Stimulated activated CD4-positive, alpha-beta T cell treated with anti-CD3 and anti-CD28 coated beads, Interleukin-4, amount 100 ng/mL, for 48 hours (primary cell): ENCODE measurements around the gene SERINC2.
"Not testable (repeated sequence)": the region's sequence is repeated elsewhere in the genome, so short reads cannot be mapped to it uniquely, and the experiment has no call there.

ENCODE experiments used
- DNase-seq, 2 donors: peaks; one replicate each; pipeline ENCODE4 v3.0.0-alpha.2; 2020; ENCODE audit warnings: low read depth in 2 of 2

The SERINC2 gene

DNA sequence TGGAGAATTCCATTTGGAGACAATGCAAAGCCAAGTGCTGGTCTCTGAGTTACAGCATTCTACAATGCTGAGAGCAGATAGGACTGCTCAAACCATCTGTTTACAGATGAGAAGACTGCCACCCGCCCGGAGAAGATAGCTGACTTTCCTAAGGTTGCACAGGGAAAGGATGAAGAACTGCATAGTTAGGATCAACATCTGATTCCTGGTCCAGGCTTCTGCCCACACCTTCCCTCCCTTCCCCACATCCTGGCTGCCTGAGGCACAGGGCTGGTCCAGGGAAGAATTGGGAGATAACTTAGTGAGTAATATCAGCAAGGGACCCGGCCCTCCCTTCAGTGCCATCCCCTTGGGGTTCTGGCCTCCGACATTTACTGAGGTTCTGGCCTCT lies 2.0 kb downstream of the SERINC2 start:
- no peak for DNase-seq

DNA sequence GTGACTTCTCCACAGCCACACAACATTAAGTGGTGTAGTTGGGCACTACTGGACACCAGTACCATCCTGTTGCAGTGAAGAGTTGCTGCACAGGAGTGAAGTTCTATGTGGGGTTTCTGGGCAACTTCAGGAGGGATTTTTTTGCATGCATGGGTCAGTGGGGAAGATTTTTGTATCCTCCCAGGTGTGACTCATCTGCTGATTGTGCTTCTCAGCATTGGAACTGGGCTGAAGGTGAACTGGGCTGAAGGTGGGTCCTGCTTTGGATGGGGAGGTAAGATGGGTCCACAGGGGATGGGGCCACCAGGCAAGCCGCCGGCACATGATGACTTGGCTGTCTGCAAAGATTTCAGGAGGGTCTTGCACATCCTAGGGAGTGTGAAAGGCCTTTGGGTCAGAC lies 2.6 kb downstream of the SERINC2 start:
- DNase-seq = no peak

DNA sequence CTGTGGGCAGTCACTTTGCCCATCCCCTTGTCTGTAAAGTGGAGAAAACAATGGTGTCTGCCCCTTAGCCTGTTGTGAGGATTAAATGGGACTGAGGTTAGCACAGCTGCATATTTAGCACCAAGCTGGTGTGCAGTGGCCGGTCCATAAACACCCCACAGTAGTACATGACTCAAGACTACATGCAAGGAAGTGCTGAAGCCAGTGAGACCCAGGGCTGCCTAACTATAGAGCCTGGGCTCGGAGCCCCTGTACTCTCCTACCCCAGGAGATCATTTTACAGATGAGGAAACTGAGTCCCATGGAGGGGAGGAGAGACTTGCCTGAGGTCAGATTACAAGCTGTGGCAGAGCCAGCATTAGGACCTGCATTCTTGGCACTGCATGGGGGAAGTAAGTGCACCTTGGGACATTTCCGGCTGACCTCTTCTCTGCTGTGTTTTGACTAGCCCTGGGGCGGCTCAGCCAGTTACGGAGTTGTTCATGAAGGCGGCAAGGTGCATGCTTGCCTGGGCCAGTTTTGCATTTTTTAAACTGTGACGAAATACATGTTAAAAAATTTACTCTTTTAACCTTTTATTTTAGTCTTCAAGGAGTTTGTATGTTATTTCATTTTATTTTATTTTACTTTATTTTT lies 3.2 kb downstream of the SERINC2 start:
- no peak for DNase-seq

DNA sequence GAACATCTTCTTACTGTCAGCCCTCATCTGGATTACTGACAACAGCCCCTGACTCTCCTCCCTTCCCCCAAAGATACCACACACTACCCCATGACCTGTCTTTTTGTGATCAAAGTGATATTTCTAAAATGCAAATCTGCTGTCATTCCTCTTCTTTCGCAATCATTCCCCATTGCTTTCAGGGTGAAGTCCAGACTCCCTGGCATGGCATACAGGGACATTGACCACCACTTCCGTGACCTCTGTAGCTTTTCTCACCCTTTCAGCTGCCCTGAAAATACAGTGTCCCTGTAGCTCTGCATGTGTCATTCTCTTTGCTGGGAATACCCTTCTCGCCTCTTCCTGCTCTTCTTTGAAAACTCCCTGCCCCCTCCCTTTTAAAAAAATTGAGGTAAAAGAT lies 4.1 kb downstream of the SERINC2 start:
- no peak for DNase-seq

DNA sequence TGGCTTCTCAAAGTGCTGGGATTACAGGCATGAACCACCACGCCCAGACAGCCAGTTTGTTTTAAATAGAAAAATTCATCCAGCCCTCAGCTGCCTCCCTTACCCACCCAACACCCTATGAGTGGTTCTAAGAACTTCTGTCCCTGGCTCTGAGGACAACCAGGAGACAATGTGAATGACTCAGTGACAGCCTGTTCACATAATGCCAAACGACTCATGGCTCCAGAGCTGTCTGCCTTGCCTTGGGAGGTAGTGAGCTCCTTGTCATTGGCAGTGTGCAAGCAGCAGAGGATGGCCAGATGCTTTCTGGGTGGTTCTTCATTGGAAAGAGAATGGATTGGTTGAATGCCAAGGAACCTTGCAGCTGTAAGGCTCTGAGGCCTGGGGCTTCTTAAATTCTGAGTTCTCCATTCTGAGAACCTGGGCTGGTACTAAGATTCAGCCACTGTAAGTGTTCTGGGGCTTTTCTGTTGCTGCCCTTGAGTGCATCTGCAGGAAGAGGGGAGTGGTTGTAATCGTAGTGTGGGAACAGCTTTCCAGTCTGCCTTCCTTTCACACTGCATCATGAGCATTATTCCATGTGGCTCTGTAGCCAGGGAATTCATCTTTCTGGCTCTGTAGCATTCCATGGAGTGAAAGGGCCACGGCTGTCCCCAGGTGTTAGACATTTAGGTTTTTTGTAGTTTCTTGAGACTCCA lies 5.8 kb downstream of the SERINC2 start:
- no peak for DNase-seq

DNA sequence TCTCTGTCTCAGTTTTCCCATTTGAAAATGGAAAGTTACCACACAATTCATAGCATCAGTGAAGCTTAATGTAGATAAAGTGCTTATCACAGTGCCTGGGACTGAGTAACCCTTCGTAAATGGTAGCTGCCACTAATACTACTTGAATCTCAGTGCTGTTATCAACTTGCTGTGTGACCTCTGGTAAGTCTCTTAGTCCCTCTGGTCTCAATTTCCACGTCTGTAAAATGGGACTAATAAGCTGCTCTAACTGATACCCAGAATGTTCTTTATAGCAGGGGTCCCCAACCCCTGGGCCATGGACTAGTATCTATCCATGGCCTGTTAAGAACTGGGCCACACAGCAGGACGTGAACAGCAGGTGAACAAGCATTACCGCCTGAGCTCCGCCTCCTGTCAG lies 7.7 kb downstream of the SERINC2 start:
- no peak for DNase-seq

DNA sequence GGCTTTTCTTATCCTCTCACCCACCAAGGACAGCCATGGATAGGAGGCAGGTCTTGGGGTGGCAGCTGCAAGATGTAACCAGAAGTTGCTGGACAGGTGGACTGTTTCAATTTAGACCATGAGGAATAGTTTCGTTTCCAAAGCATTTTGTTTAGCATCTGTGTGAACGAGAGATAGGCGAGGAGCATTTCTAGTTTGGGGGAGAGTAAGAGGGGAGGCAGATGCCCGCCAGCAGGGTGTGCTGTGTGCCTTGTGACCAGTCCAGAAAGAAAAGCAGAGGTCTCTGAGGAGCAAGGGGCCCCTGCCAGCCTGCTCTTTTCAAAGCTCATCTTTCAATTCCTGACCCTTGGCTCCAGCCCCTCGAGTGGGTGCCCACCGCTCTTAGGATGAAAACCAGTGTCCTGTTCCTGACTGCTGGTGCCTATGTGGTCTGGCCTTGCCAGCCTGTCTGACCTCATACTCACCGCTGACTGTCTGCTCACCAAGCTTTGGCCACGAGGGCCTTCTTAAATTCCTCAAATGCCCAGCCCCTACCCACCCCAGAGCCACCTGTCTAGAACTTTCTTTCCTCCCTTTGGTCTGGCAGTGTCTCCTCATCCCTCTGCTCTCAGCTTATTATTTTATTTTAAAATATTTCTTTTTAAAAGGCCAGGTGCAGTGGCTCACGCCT lies 8.5 kb downstream of the SERINC2 start:
- no peak for DNase-seq

DNA sequence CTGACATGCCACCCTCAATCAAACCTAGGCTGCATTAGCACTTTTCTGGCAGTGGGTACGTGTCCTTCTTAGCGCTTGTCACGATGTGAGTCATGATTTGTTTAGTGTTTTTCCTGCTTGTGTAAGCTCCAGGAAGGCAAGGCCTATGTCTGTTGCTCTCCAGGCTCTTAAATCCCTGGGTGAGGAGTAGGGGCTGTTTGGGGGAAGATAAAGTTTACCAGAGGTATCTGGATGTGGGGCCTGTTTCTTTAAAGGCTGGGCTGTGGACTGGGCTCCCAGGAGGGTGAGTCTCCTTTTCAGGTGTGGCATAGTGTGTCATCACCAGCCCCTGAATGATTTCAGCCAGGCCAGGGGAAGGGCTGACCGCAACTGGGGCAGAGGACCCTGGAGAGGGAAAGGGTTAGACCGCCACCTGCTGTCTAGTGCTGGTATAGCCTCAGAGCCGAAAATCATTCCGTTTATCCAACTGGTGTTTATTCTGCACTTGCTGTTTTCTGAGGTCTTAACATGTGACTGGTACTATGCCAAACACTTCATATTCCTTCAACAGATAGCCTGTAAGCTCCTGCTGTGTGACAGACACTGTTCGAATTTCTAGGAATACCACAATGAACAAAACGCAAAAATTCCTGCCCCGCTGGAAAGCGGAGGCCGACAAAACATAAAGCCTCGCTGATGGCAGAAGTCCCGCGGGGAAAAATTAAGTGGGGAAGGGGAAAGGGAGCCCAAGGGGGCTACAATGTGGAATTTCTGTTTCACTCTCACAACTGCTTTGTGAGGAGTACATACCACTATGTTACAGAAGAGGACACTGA lies 9.7 kb downstream of the SERINC2 start:
- peak; percentile 59 to 71 for DNase-seq

DNA sequence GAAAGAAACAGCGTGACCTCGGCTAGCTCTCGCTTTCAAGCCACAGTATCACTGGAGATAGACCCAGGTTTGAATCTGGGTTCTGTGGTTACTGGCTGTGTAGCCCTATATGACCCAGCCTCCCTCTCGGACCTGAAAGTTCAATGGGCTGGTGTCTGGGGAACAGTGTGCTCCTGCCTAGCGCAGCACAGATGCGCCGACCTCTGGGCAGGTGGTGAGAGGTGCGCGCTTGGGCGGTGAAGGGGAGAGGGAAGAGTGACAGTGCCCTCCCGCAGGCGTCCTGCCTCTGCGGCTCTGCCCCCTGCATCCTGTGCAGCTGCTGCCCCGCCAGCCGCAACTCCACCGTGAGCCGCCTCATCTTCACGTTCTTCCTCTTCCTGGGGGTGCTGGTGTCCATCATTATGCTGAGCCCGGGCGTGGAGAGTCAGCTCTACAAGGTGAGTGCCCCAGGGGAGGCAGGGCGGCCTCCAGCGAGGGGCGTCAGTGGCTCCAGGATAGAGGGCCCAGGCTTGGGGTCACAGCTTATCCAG lies 10.5 kb downstream of the SERINC2 start:
- no peak for DNase-seq

DNA sequence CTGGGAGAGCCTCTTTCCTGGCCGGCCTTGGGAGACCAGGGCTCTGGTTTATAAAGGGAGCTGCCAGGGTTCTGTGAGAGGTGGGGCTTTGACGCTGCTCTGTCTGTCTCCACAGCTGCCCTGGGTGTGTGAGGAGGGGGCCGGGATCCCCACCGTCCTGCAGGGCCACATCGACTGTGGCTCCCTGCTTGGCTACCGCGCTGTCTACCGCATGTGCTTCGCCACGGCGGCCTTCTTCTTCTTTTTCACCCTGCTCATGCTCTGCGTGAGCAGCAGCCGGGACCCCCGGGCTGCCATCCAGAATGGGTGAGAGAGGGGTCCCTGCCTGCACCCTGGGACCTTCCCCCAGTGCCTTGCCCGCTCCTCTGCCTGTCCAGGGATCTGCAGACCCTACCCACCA lies 11.6 kb downstream of the SERINC2 start:
- no peak for DNase-seq

DNA sequence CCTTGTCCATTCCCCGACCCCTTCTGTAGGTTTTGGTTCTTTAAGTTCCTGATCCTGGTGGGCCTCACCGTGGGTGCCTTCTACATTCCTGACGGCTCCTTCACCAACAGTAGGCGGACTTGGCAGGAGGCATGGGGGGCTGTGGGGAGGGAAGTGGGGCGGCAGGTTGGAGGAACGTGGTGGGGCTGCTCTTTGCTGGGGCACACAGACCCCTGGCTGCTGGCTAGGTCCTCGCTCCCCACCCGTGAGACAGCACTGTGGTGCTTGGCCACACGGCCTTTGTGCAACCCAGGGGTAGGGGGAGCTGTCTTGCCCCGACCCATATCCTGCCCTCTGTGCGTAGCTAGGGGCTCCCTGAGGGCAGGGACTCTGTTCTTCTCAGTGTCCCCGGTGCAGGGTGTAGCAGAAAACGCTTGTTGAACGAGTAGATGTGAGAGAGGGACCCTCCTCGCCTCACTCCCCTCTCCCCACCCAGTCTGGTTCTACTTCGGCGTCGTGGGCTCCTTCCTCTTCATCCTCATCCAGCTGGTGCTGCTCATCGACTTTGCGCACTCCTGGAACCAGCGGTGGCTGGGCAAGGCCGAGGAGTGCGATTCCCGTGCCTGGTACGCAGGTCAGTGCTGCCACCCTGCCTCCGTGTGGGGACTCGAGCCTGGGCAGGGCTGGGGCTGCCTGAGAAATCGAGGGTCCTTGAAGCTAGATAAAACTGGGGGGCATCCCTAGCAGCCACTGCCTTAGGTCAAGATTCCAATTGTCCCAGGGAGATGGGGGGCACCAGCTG lies 12.5 kb downstream of the SERINC2 start:
- DNase-seq = no peak

DNA sequence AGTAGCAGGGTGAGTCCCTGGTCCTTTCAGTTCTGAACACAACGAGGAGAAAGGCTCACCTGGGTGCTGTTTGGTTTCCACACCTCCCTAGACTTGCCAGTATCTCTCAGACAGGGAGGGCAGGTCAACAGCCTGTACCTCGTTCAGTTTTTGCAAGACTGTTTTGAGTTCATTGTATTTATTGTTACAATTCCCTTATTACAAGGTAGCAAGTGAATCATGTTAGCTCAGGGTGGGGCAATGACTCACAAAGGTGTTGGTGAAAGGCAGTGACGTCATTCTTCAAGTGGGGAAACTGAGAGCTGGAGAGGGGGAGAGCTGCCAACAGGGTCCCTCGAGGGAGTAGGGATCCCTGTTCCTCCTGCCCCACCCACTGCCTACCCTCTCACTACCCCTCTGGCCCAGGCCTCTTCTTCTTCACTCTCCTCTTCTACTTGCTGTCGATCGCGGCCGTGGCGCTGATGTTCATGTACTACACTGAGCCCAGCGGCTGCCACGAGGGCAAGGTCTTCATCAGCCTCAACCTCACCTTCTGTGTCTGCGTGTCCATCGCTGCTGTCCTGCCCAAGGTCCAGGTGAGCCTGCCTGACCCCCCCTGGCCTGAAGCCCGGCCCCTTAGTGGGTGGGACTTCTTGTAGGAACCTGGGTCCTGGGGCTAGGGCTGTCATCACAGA lies 13.4 kb downstream of the SERINC2 start:
- DNase-seq = no peak

DNA sequence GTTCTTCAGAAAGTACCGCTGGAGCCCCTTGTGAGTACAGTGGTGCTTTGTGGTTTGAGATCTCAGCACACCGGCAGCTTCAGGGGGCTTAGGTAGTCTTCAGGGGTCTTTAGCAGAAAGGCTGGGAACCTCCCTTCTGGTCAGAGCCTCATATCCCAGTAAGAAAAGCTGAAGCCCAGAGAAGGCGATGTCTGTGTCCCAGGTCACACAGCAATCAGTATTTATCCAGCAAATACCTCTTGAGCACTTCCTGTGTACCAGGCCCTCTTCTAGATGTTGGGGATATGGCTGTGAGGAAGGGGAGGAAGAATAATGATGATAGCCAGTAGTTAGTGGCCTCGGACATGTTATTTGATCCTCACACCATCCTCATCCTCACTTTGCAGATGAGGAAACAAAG lies 14.3 kb downstream of the SERINC2 start:
- no peak for DNase-seq

DNA sequence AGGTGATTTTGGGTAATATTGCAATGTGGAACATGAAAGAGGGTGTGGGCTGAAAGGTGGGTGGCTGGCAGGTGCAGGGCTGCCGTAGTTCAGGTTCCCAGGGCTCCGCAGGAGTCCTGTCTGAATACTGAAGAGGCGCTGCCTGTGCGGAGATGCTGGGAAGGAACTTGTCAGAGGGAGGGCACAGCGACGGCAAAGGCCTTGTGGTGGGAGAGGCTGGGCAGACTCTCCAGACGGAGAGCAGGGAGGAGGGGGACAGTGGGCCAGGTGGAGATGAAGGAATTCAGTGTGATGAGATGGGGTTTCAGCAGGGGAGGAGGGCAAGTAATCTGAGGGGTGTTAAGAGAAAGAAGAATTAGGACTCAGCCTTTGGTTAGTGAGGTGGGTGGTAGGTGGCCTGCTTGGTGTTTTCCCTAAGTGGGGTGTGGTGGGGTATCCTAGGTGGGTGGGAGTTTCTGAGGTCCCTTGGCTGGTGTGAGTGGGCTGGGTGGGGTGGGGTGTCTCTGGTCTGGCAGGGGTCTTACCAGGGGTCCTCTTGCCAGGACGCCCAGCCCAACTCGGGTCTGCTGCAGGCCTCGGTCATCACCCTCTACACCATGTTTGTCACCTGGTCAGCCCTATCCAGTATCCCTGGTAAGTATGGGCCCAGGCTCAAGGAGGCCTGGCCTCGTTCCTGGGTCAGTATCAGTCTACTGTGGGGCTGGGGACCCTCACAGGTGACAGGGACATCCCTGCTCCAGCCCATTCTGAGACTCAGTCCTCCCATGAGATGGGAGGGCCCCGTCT lies 15.6 kb downstream of the SERINC2 start:
- DNase-seq = no peak

DNA sequence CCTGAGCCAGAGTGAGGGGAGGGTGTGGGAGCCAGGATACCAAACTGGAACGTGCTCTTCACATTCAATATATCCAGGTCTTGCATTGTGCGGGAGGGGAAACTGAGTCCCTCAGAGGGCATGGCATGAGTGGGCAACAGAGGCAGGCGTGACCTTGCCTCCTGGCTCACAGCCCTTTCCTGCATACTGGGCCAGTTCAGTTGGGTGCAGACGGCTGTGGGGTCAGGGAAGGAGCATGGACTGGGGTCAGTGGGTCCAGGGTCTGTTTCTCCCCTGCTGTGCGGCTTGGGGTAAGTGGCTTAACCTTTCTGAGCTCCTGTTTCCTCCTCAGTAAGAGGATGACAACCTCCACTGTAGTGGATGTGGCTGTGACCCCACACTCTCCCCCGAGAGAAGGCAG lies 16.6 kb downstream of the SERINC2 start:
- DNase-seq = no peak

DNA sequence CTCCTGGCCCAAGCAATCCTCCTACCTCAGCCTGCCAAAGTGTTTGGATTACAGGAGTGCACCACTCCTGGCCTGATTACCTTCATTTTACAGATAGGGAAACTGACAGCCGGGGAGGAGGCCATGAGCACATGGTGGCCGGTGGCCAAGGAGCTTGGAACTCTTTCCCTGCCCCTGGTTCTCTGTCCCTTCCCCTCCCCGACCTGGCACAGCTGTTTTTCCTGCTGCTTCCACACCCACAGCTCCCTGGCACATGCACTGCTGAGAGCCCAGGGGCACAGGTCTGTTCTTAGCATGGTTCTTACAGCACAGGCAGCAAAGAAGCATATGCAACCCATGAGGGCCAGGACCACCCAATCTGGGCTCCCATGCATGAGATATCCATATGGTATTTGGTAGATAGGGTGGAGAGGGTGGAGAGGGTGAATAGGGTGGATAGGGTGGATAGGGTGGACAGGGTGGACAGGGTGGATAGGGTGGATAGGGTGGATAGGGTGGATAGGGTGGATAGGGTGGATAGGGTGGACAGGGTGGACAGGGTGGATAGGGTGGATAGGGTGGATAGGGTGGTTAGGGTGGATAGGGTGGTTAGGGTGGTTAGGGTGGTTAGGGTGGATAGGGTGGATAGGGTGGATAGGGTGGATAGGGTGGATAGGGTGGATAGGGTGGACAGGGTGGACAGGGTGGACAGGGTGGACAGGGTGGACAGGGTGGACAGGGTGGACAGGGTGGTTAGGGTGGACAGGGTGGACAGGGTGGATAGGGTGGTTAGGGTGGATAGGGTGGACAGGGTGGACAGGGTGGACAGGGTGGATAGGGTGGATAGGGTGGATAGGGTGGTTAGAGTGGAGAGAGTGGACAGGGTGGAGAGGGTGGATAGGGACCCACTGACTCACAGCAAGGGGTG lies 18.6 kb downstream of the SERINC2 start:
- DNase-seq = not testable (repeated sequence)

DNA sequence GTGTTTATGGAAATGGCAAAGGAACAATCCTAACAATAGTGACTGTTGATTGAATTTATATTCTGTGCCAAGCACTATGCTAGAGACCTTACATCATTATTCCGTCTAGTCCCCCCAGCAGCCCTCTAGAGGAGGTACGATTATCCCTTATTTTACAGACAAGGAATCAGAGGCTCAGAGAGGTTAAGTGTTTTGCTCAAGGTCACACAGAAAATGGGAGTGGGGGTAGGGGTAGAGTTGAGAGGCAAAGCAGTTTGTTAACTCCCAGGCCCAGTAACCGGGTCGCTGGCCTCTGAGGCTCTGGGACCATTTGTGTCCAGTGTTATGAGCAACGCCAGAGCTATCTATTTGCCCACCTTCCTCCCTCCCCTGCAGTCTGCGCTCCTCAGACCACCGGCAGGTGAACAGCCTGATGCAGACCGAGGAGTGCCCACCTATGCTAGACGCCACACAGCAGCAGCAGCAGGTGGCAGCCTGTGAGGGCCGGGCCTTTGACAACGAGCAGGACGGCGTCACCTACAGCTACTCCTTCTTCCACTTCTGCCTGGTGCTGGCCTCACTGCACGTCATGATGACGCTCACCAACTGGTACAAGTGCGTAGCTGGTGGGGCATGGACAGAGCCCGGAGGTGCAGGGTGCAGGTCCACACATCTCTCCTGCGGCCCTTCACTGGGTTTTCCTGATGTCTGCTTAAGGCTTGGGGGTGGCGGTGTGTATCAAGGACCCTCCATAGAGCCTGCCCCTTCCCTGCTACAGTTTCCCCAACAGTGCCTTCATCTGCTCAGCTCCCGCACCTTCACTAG lies 19.8 kb downstream of the SERINC2 start:
- DNase-seq = no peak

DNA sequence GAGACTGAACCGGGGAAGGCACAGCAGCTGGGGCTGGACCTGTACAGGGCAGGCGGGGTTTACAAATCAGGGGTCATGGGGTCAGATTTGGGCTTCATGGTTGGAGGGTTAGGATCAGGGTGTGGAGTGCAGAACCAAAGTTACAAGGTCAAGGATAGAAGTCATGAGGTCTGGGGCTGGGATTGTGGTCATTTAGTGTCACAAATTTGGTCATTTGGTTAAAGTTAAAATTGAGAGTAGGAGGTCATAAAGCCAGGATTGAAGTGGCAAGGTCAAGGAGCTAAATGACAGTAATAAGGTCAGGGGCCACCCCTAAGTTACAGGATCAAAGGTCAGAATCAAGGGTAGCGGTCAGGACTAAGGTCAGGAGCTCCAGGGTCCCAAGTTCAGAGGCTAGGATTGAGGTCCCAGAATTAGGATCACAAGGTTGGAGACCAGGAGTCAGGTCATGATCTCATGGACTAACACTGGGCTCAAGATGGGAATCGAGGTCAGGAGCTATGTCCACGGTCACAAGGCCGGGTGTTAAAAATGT lies 20.4 kb downstream of the SERINC2 start:
- no peak for DNase-seq
